ENCODE measurements around the gene CHAT. TPM values are rescaled to one million over a fixed set of nuclear protein-coding genes. Genes with fewer than 3 reads are reported as not detected.

CHAT gene
- total RNA-seq, 4 donors from 2014 or later: not detected

- TF ChIP-seq POLR2A (IDR thresholded peaks at IDR 0.05): no peak
- DNase-seq: peak in 1 of 2 donors; percentile 24
- no peaks in the 10 kb centered on the region for H3K27me3 ChIP-seq
- no peaks in the 10 kb centered on the region for H3K9me3 ChIP-seq
- H3K27ac ChIP-seq: peak overlapping the region in 1 of 2 donors; percentile 35
- H3K36me3 ChIP-seq: no peaks in the 10 kb centered on the region
- H3K4me3 ChIP-seq: no peak overlapping the region
- intact Hi-C loops (cut with DNase I; ENCODE audit: low total_unique reads): no loop called here
- H3K4me1 ChIP-seq: no peaks in the 10 kb centered on the region
Observed at GRCh38 chr10:49579621-49580020, 34.2 kb upstream of the CHAT start.

- no peak overlapping the region for H3K4me3 ChIP-seq
- H3K27ac ChIP-seq: no peak overlapping the region
- no peaks in the 10 kb centered on the region for H3K4me1 ChIP-seq
- H3K9me3 ChIP-seq: no peaks in the 10 kb centered on the region
- H3K27me3 ChIP-seq: no peaks in the 10 kb centered on the region
- intact Hi-C loops (cut with DNase I; ENCODE audit: low total_unique reads): no loop called here
- no peak for DNase-seq
- no peaks in the 10 kb centered on the region for H3K36me3 ChIP-seq
- TF ChIP-seq CTCF (IDR thresholded peaks at IDR 0.05): no peak
- no peak for TF ChIP-seq POLR2A (IDR thresholded peaks at IDR 0.05)
Observed at GRCh38 chr10:49585387-49585786, 28.4 kb upstream of the CHAT start.

GRCh38 chr10:49587981-49588380 is 25.9 kb upstream of the CHAT start:
- intact Hi-C loops (cut with DNase I; ENCODE audit: low total_unique reads): no loop called here

GRCh38 chr10:49592726-49593563 is 20.9 kb upstream of the CHAT start:
- intact Hi-C loops (cut with DNase I; ENCODE audit: low total_unique reads): no loop called here
- Histone ChIP-seq H3K4me1 (no peaks in the 10 kb centered on the region), H3K27ac (no peak overlapping the region), H3K9me3 (no peaks in the 10 kb centered on the region), H3K36me3 (no peaks in the 10 kb centered on the region), H3K4me3 (no peak overlapping the region), H3K27me3 (no peaks in the 10 kb centered on the region)
- TF ChIP-seq CTCF (IDR thresholded peaks at IDR 0.05) (peak in 3 of 4 experiments; percentile 43 to 70 (median 62)), POLR2A (IDR thresholded peaks at IDR 0.05) (no peak)
- DNase-seq: peak in 1 of 2 donors; percentile 24

More at GRCh38 chr10:49587981-49588380, 25.9 kb upstream of the CHAT start:
- Histone ChIP-seq H3K27ac (no peak overlapping the region), H3K4me1 (no peaks in the 10 kb centered on the region), H3K4me3 (no peak overlapping the region), H3K36me3 (no peaks in the 10 kb centered on the region), H3K27me3 (no peaks in the 10 kb centered on the region), H3K9me3 (no peaks in the 10 kb centered on the region)
- DNase-seq: no peak
- no peak for TF ChIP-seq CTCF (IDR thresholded peaks at IDR 0.05)
- no peak for TF ChIP-seq POLR2A (IDR thresholded peaks at IDR 0.05)

- H3K36me3 ChIP-seq: no peaks in the 10 kb centered on the region
- no peaks in the 10 kb centered on the region for H3K27me3 ChIP-seq
- intact Hi-C loops (cut with DNase I; ENCODE audit: low total_unique reads): no loop called here
- no peak overlapping the region for H3K4me3 ChIP-seq
- no peaks in the 10 kb centered on the region for H3K9me3 ChIP-seq
- H3K27ac ChIP-seq: no peak overlapping the region
- no peak for DNase-seq
- H3K4me1 ChIP-seq: no peaks in the 10 kb centered on the region
- TF ChIP-seq POLR2A (IDR thresholded peaks at IDR 0.05) (no peak), CTCF (IDR thresholded peaks at IDR 0.05) (no peak)
Observed at GRCh38 chr10:49593564-49593875, 20.3 kb upstream of the CHAT start.
